ENCODE results near the gene ME2.
"Not testable (repeated sequence)": the region's sequence is repeated elsewhere in the genome, so short reads cannot be mapped to it uniquely, and the experiment has no call there.

ME2 gene

DNA sequence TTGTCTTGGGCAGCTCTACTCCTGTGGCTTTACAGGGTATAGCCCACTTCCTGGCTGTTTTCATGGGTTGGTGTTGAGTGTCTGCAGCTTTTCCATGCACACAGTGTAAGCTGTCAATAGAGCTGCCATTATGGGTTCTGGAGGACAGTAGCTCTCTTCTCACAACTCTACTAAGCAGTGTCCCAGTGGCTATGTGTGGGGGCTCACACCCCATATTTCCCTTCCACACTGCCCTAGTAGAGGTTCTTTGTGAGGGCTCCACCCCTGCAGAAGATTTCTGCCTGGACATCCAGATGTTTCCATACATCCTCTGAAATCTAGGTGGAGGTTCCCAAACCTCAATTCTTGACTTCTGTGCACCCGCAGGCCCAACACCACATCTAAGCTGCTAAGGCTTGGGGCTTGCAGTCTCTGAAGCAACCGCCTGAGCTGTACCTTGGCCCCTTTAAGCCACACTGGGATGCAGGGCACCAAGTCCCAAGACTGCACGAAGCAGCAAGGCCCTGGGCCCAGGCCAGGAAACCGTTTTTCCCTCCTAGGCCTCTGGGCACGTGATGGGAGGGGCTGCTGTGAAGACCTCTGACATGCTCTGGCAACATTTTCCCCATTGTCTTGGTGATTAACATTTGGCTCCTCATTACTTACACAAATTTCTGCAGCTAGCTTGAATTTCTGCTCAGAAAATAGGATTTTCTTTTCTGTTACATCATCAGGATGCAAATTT, 98.3 kb downstream of the ME2 start:
- no peak for DNase-seq

DNA sequence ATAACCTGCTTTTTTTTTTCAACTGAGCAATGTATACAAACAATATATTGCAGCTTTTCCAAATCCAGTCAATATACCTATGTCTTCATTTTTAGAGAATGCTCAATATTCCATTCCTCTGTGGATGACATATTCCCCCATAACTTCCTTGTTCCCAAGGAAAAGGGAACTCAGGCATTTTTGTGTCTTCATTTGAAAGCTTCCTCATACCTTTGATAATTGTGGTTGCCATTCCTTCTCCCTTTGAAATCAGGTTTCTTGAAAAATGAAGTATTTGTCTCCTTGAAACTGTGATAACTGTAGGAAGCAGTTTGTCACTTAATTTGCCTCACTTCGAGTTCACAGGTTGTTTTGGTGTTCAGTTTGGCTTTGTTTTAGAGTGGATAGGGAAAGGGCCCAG, 102.5 kb downstream of the ME2 start:
- no peak for DNase-seq

DNA sequence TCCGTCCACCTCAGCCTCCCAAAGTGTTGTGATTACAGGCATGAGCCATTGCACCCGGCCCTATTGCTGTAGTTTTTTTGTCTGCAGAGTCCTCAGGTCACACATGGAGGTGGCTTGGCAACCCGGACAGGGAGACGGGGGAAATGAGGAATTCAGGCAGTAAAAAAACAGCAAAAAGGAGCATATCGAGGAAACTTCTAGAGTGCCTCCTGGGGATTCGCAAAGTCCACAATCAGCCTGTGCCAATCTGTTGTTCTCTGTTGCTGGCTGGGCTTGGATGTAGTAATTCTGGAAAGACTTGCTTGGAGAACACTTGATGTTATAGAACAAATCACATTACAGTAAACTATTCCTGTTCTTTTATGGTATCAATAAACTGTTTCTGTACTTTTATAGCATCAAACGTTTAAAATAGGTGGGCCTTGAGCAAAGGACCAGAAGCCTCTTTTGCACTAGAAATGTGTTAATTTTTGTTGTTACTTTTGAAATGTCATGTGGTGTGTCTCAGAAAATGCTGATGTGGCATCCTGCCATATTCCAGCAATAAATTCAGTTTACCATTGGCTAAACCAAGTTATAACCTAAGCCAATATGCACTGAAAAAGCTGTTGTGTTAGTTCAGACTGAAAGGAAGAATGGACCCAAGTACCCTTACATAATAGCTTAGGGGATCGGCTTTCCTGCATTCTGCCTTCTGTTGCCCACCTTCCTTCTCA, 103.3 kb downstream of the ME2 start:
- no peak for DNase-seq

DNA sequence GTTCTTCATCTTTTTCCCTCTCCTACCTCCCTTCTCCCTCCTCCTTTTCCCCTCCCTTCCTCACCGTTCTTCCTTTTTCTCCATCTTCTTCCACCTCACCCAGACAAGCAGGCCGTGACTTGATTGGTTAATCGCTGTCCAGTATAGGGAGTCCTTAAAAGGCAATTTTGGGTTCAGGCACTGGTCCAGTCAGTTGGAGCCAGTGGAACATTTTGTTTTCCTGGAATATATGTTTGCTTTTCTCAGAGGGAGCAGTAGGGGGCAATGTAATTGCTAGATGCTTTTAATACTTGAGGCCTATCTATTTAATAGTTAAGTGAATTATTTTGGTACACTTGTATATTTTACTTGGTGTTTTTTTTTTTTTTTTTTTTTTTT, 103.9 kb downstream of the ME2 start:
- DNase-seq = no peak

DNA sequence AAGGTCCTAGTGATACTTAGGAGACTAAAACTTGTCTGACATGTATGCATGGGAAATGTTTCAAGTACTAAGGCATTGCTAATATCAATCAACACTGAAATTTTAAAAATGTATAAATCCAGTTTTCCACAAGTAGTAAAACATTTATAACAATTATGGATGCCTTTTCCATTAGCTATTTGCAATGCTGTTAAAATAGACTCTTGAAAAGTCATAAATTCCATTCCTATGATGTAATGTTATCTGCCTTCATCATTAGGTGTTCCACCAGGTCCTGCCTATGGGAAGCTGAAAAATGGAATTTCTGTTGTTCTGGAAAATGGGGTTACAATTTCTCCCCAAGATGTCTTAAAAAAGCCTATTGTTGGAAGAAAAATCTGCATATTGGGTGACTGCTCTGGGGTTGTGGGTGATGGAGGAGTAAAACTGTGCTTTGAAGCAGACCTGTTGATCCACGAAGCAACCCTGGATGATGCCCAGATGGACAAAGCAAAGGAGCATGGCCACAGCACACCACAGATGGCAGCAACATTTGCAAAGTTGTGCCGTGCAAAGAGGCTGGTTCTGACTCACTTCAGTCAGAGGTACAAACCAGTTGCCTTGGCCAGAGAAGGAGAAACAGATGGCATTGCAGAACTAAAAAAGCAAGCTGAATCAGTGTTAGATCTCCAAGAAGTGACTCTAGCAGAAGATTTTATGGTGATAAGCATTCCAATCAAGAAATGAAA, 107.6 kb downstream of the ME2 start:
- no peak for DNase-seq

DNA sequence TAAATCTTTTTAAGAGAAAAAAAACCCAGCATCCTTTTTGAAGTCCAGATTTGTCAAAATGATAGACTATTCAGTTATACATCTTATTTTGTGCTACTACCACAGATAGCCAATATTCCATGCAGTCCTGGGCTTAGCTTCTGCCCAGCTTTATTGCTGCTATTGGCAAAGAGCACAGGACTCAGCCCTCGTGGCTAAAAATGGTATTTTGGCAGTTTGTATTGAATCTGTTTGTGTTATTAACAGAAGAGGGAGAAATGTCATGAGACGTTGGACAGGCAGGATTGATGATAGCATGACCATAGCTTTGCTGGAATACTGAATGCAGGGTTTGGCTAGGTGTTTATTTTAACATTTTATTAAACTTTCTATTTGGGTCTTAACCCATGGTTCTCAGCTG, 108.3 kb downstream of the ME2 start:
- DNase-seq = no peak

DNA sequence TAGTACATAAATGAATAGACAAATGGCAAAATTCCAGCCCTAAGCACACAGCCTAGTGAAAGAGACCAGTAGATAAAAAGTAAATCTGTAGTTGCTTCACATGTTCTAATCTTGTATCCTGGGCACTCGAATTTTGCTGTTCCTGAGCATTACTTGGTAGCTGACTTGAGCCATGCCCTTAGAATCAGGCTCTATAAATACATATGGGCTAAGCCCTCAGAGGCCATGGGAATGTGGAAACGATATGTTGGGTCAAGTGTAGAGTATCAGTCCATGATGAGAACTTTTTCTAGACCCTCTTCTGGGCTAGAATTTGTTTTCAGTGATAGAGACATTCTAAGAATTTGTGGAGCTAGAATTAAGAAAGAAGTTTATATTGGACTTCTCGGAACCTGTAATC, 110.8 kb downstream of the ME2 start:
- DNase-seq = no peak

DNA sequence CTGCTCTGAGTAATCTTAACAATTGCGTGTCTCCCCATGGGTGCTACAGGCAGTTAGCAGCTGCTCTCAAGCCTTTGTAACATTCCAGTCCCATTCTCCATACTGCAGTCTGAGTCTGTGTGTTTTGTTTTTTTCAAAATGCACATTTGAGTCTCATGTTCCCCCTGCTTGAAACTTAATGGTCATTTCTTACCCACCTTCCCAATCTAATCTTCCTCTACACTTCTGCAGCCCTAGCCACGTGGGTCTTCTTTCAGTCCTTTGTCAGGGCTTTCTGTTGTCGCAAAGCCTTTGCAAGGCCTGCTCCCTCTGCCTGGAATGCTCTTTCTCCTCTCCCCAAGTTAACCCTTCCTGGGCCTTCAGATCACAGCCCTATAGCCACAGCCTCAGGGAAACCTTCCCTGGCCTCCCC, 113.4 kb downstream of the ME2 start:
- no peak for DNase-seq

DNA sequence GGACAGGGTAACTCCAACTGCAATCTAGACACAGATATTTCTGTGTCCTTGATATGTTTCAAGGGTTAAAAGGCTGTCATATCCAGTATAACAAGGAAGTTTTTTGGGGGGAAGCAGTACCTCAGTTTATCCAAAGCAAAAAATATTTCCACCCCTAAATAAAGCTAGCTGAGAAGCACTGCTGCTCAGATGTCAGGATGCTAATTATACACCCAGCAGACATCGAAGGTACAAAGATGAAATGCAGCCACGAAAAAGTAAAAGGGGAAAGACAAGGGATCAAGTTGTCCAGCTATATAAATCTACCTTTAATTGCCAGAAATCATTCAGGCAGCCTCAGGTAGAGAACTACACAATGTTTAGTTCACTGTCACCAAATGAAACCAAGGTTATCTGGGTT, 115.1 kb downstream of the ME2 start:
- DNase-seq = no peak

DNA sequence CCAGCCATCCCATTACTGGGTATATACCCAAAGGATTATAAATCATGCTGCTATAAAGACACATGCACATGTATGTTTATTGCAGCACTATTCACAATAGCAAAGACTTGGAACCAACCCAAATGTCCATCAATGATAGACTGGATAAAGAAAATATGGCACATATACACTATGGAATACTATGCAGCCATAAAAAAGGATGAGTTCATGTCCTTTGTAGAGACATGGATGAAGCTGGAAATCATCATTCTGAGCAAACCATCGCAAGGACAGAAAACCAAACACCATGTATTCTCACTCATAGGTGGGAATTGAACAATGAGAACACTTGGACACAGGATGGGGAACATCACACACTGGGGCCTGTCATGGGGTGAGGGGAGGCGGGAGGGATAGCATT, 124.3 kb downstream of the ME2 start:
- not testable (repeated sequence) for DNase-seq

Data from NCI-H1417 (cell line).